Measurements from ENCODE around the gene LDB1. TPM values are rescaled to one million over a fixed set of nuclear protein-coding genes. Genes with fewer than 3 reads are reported as not detected.

LDB1 gene
- total and polyA plus RNA-seq, 2 of the 13 experiments (the other 11 are each of a cell fraction or from before 2014, with no cell fraction given): 17.2 to 45.5 TPM

GRCh38 chr10:102117391-102118159 is 2.6 kb downstream of the LDB1 start (continued):
- TF ChIP-seq, protein P1, sequence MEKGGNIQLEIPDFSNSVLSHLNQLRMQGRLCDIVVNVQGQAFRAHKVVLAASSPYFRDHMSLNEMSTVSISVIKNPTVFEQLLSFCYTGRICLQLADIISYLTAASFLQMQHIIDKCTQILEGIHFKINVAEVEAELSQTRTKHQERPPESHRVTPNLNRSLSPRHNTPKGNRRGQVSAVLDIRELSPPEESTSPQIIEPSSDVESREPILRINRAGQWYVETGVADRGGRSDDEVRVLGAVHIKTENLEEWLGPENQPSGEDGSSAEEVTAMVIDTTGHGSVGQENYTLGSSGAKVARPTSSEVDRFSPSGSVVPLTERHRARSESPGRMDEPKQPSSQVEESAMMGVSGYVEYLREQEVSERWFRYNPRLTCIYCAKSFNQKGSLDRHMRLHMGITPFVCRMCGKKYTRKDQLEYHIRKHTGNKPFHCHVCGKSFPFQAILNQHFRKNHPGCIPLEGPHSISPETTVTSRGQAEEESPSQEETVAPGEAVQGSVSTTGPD (CRISPR knock-in tag; IDR thresholded peaks at IDR 0.05): no peak
- TF ChIP-seq ZMYM3 (CRISPR knock-in tag; IDR thresholded peaks at IDR 0.05) (no peak; the same call in 1 of the 2 replicates), ZNF3 (CRISPR knock-in tag; IDR thresholded peaks at IDR 0.05) (no peak), ERF (CRISPR knock-in tag; IDR thresholded peaks at IDR 0.05) (no peak), ZNF234 (CRISPR knock-in tag; conservative IDR thresholded peaks at IDR 0.05) (no peak), SRSF9 (IDR thresholded peaks at IDR 0.05; ENCODE audit: borderline replicate concordance, insufficient read depth, low read depth, low read length, poor library complexity, severe bottlenecking) (no peak), SMARCC2 (IDR thresholded peaks at IDR 0.05) (no peak), XBP1 (CRISPR knock-in tag; IDR thresholded peaks at IDR 0.05) (no peak), ZBTB1 (CRISPR knock-in tag; IDR thresholded peaks at IDR 0.05; ENCODE audit: borderline replicate concordance) (no peak), MYPOP (CRISPR knock-in tag; IDR thresholded peaks at IDR 0.05) (no peak), ZNF512B (CRISPR knock-in tag; IDR thresholded peaks at IDR 0.05; ENCODE audit: borderline replicate concordance) (no peak), PAWR (CRISPR knock-in tag; IDR thresholded peaks at IDR 0.05; ENCODE audit: borderline replicate concordance) (no peak), ZNF180 (CRISPR knock-in tag; IDR thresholded peaks at IDR 0.05; ENCODE audit: borderline replicate concordance, low read depth) (no peak), CENPX (CRISPR knock-in tag; IDR thresholded peaks at IDR 0.05) (no peak), ZFP1 (CRISPR knock-in tag; IDR thresholded peaks at IDR 0.05) (no peak), JDP2 (CRISPR knock-in tag; IDR thresholded peaks at IDR 0.05; ENCODE audit: borderline replicate concordance) (no peak), HMG20A (CRISPR knock-in tag; IDR thresholded peaks at IDR 0.05; ENCODE audit: borderline replicate concordance) (no peak), ZNF780A (CRISPR knock-in tag; IDR thresholded peaks at IDR 0.05) (no peak), ZNF816 (CRISPR knock-in tag; IDR thresholded peaks at IDR 0.05; ENCODE audit: borderline replicate concordance) (no peak), RFX1 (IDR thresholded peaks at IDR 0.05) (no peak), THAP11 (CRISPR knock-in tag; IDR thresholded peaks at IDR 0.05) (peak; percentile 74), GATA4 (IDR thresholded peaks at IDR 0.05; ENCODE audit: borderline replicate concordance, low read depth) (no peak), ZMYM4 (CRISPR knock-in tag; IDR thresholded peaks at IDR 0.05) (no peak)
- TF ChIP-seq, protein P2, sequence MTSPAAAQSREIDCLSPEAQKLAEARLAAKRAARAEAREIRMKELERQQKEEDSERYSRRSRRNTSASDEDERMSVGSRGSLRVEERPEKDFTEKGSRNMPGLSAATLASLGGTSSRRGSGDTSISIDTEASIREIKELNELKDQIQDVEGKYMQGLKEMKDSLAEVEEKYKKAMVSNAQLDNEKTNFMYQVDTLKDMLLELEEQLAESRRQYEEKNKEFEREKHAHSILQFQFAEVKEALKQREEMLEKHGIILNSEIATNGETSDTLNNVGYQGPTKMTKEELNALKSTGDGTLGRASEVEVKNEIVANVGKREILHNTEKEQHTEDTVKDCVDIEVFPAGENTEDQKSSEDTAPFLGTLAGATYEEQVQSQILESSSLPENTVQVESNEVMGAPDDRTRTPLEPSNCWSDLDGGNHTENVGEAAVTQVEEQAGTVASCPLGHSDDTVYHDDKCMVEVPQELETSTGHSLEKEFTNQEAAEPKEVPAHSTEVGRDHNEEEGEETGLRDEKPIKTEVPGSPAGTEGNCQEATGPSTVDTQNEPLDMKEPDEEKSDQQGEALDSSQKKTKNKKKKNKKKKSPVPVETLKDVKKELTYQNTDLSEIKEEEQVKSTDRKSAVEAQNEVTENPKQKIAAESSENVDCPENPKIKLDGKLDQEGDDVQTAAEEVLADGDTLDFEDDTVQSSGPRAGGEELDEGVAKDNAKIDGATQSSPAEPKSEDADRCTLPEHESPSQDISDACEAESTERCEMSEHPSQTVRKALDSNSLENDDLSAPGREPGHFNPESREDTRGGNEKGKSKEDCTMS (CRISPR knock-in tag; conservative IDR thresholded peaks at IDR 0.05): no peak
